PFSK-1 (cell line): ENCODE measurements around the gene TCEAL3.

Experiments
- FOXP2 ChIP-seq: optimal IDR thresholded peaks from 2 replicates; pipeline ENCODE3; 2011; ENCODE audit warnings: borderline replicate concordance, control low read depth, inconsistent platforms; ENCODE audit not compliant: insufficient read depth; ENCODE audit errors: extremely low read length, extremely low read depth
- POLR2AphosphoS5 ChIP-seq: IDR thresholded peaks from 2 replicates; pipeline ENCODE4 v1.6.1; 2012; ENCODE audit warnings: low read depth, mild to moderate bottlenecking, control low read depth, low read length, moderate library complexity
- SIN3A ChIP-seq: IDR thresholded peaks from 2 replicates; pipeline ENCODE4 v1.6.1; 2012; ENCODE audit warnings: mild to moderate bottlenecking, low read length, moderate library complexity, borderline replicate concordance; ENCODE audit not compliant: insufficient read depth
- TAF1 ChIP-seq: IDR thresholded peaks from 2 replicates; pipeline ENCODE4 v1.6.1; 2012; ENCODE audit warnings: low read length, control low read depth, borderline replicate concordance; ENCODE audit not compliant: insufficient read depth
- TF ChIP-seq, protein P1 (sequence below), 2 experiments: IDR thresholded peaks; 2 replicates each; pipeline versions ENCODE4 v1.6.1 to v1.8.0; 2011 to 2012; ENCODE audit warnings: low read depth in 2 of 2, low read length in 2 of 2, control low read depth in 1 of 2, inconsistent platforms in 1 of 2, mild to moderate bottlenecking in 1 of 2, moderate library complexity in 1 of 2; ENCODE audit not compliant: insufficient read depth in 1 of 2

DNA sequence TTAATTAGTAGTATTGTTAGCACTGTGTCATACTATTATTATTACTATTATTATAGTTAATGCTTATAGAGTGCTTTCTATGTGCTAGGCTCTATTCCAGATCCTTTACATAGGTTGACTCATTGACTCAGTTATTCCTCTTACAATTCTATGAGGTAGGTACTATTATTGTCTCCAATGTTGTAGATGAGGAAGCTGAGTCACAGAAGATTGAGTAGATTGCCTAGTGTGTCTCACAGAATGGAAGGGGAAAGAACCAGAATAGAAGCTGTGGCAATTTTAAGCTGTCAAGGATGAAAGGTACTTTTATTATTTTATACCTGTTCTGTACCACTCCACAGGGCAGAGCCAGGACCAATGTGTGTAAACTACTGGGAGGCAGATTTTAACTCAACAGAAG, 19.1 kb downstream of the TCEAL3 start:
- TF ChIP-seq, protein P1, sequence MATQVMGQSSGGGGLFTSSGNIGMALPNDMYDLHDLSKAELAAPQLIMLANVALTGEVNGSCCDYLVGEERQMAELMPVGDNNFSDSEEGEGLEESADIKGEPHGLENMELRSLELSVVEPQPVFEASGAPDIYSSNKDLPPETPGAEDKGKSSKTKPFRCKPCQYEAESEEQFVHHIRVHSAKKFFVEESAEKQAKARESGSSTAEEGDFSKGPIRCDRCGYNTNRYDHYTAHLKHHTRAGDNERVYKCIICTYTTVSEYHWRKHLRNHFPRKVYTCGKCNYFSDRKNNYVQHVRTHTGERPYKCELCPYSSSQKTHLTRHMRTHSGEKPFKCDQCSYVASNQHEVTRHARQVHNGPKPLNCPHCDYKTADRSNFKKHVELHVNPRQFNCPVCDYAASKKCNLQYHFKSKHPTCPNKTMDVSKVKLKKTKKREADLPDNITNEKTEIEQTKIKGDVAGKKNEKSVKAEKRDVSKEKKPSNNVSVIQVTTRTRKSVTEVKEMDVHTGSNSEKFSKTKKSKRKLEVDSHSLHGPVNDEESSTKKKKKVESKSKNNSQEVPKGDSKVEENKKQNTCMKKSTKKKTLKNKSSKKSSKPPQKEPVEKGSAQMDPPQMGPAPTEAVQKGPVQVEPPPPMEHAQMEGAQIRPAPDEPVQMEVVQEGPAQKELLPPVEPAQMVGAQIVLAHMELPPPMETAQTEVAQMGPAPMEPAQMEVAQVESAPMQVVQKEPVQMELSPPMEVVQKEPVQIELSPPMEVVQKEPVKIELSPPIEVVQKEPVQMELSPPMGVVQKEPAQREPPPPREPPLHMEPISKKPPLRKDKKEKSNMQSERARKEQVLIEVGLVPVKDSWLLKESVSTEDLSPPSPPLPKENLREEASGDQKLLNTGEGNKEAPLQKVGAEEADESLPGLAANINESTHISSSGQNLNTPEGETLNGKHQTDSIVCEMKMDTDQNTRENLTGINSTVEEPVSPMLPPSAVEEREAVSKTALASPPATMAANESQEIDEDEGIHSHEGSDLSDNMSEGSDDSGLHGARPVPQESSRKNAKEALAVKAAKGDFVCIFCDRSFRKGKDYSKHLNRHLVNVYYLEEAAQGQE (IDR thresholded peaks at IDR 0.05; ENCODE audit: insufficient read depth in 1 of 2, low read depth in 2 of 2, low read length in 2 of 2): no peak
- no peak for TF ChIP-seq POLR2AphosphoS5
- no peak for TF ChIP-seq SIN3A
- TF ChIP-seq TAF1: no peak
- no peak for TF ChIP-seq FOXP2
